ENCODE measurements around the gene PRSS12.

GRCh38 chr4:118329849-118330248 lies 23.0 kb downstream of the PRSS12 start:
- TF ChIP-seq POLR2AphosphoS5 (IDR thresholded peaks at IDR 0.05) (no peak), CTCF (IDR thresholded peaks at IDR 0.05; ENCODE audit: poor library complexity, severe bottlenecking) (no peak), EZH2 (IDR thresholded peaks at IDR 0.05; ENCODE audit: borderline replicate concordance, insufficient read depth, low read length, poor library complexity, severe bottlenecking) (no peak), REST (IDR thresholded peaks at IDR 0.05; ENCODE audit: borderline replicate concordance) (no peak), SMC3 (conservative IDR thresholded peaks at IDR 0.05; ENCODE audit: poor library complexity) (no peak), TAF1 (IDR thresholded peaks at IDR 0.05; ENCODE audit: low read depth) (no peak), RAD21 (conservative IDR thresholded peaks at IDR 0.05) (no peak), EP300 (conservative IDR thresholded peaks at IDR 0.05; ENCODE audit: poor library complexity, severe bottlenecking) (no peak)

All from neural cell (in vitro differentiated cells).